Measurements from ENCODE around the gene ALK. TPM values are rescaled to one million over a fixed set of nuclear protein-coding genes. Genes with fewer than 3 reads are reported as not detected.

ALK gene
- total and polyA plus RNA-seq, 7 donors: 0.31 to 2.9 (median 1.2) TPM; not detected in 1

- no peak overlapping the region for H3K27ac ChIP-seq
- H3K9me3 ChIP-seq: no peaks in the 10 kb centered on the region
- WGBS, 2 donors: 74 to 87% methylated on average over 5 of the region's 5 CpGs
- TF ChIP-seq POLR2AphosphoS5 (IDR thresholded peaks at IDR 0.05): no peak
- no peak for TF ChIP-seq EP300 (IDR thresholded peaks at IDR 0.05)
- TF ChIP-seq POLR2A (IDR thresholded peaks at IDR 0.05): no peak
- no peak for TF ChIP-seq CTCF (IDR thresholded peaks at IDR 0.05)
- intact Hi-C loops (cut with DNase I): no loop called here
- no peak for DNase-seq
- H3K4me3 ChIP-seq: no peak overlapping the region
- H3K27me3 ChIP-seq: no peaks in the 10 kb centered on the region
- no peaks in the 10 kb centered on the region for H3K36me3 ChIP-seq
- H3K4me1 ChIP-seq: no peaks in the 10 kb centered on the region
These were observed 360.8 kb downstream of the ALK start for GRCh38 chr2:29560566-29560965.

DNA sequence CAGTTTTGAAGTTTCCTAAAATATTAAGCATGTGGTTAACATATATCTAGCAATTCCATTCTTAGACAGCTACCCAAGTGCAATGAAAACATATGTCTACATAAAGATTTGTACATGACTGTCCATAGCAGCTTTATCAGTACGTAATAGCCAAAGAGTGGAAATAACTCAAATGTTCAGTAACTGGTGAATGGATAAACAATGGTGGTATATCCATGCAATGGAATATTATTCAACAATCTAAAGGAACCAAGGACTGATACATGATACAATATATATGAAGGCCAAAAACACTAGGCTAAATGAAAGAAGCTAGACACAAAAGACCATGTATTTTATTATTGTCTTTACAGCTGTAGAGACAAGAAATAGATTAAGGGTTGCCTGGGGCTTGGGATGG lies 361.4 kb downstream of the ALK start:
- H3K9me3 ChIP-seq: no peaks in the 10 kb centered on the region
- H3K4me1 ChIP-seq: no peaks in the 10 kb centered on the region
- TF ChIP-seq EP300 (IDR thresholded peaks at IDR 0.05) (no peak), CTCF (IDR thresholded peaks at IDR 0.05) (no peak), POLR2A (IDR thresholded peaks at IDR 0.05) (no peak), POLR2AphosphoS5 (IDR thresholded peaks at IDR 0.05) (no peak)
- H3K4me3 ChIP-seq: no peak overlapping the region
- intact Hi-C loops (cut with DNase I): no loop called here
- no peaks in the 10 kb centered on the region for H3K36me3 ChIP-seq
- WGBS, 2 donors: 92 to 95% methylated on average over 1 of the region's 1 CpG
- no peaks in the 10 kb centered on the region for H3K27me3 ChIP-seq
- no peak for DNase-seq
- no peak overlapping the region for H3K27ac ChIP-seq

- intact Hi-C loops (cut with DNase I): no loop called here
- no peak overlapping the region for H3K27ac ChIP-seq
- no peak for DNase-seq
- no peaks in the 10 kb centered on the region for H3K27me3 ChIP-seq
- no peaks in the 10 kb centered on the region for H3K36me3 ChIP-seq
- no peaks in the 10 kb centered on the region for H3K9me3 ChIP-seq
- no peak for TF ChIP-seq POLR2A (IDR thresholded peaks at IDR 0.05)
- H3K4me1 ChIP-seq: no peaks in the 10 kb centered on the region
- no peak overlapping the region for H3K4me3 ChIP-seq
- 58 to 71% methylated on average over 1 of the region's 1 CpG for WGBS, 2 donors
These were observed 361.8 kb downstream of the ALK start for GRCh38 chr2:29559578-29559977.

GRCh38 chr2:29558097-29558496 lies 363.3 kb downstream of the ALK start:
- no peaks in the 10 kb centered on the region for H3K4me1 ChIP-seq
- H3K9me3 ChIP-seq: no peaks in the 10 kb centered on the region
- DNase-seq: no peak
- TF ChIP-seq CTCF (IDR thresholded peaks at IDR 0.05): no peak
- TF ChIP-seq POLR2A (IDR thresholded peaks at IDR 0.05): no peak
- no peak for TF ChIP-seq POLR2AphosphoS5 (IDR thresholded peaks at IDR 0.05)
- no peak for TF ChIP-seq EP300 (IDR thresholded peaks at IDR 0.05)
- no peak overlapping the region for H3K4me3 ChIP-seq
- no peaks in the 10 kb centered on the region for H3K36me3 ChIP-seq
- H3K27me3 ChIP-seq: no peaks in the 10 kb centered on the region
- H3K27ac ChIP-seq: no peak overlapping the region
- intact Hi-C loops (cut with DNase I): no loop called here

GRCh38 chr2:29557268-29557667 lies 364.1 kb downstream of the ALK start:
- H3K36me3 ChIP-seq: no peaks in the 10 kb centered on the region
- DNase-seq: no peak
- TF ChIP-seq EP300 (IDR thresholded peaks at IDR 0.05) (no peak), POLR2AphosphoS5 (IDR thresholded peaks at IDR 0.05) (no peak), POLR2A (IDR thresholded peaks at IDR 0.05) (no peak), CTCF (IDR thresholded peaks at IDR 0.05) (no peak)
- H3K9me3 ChIP-seq: no peaks in the 10 kb centered on the region
- no peaks in the 10 kb centered on the region for H3K4me1 ChIP-seq
- 57 to 62% methylated on average over 1 of the region's 1 CpG for WGBS, 2 donors
- H3K27ac ChIP-seq: no peak overlapping the region
- H3K27me3 ChIP-seq: no peaks in the 10 kb centered on the region
- intact Hi-C loops (cut with DNase I): no loop called here
- no peak overlapping the region for H3K4me3 ChIP-seq

Data from sigmoid colon (tissue), 7 donors.